WI38 (cell line): ENCODE data around the gene CCSER1.
"Not testable (repeated sequence)": the region's sequence is repeated elsewhere in the genome, so short reads cannot be mapped to it uniquely, and the experiment has no call there.

Experiments
- H3K4me3 ChIP-seq: 2 replicates; pipeline ENCODE4 v1.5.1; 2011; ENCODE audit warnings: low read depth, mild to moderate bottlenecking, control low read depth, low read length
- CTCF ChIP-seq: IDR thresholded peaks from 2 replicates; pipeline ENCODE4 v1.5.1; 2012; ENCODE audit warnings: low read depth, mild to moderate bottlenecking, control low read depth, low read length

The CCSER1 gene

GRCh38 chr4:91304292-91304691 is 1177.1 kb downstream of the CCSER1 start:
- no peak for TF ChIP-seq CTCF
- no peak overlapping the region for H3K4me3 ChIP-seq

GRCh38 chr4:91317434-91317833 is 1190.2 kb downstream of the CCSER1 start:
- TF ChIP-seq CTCF: no peak
- H3K4me3 ChIP-seq: no peak overlapping the region

- TF ChIP-seq CTCF: no peak
- no peak overlapping the region for H3K4me3 ChIP-seq
Observed at GRCh38 chr4:91319556-91320268, 1192.5 kb downstream of the CCSER1 start.

GRCh38 chr4:91322961-91323360 is 1195.8 kb downstream of the CCSER1 start:
- H3K4me3 ChIP-seq: no peak overlapping the region
- TF ChIP-seq CTCF: no peak

GRCh38 chr4:91325495-91325894 is 1198.3 kb downstream of the CCSER1 start:
- no peak overlapping the region for H3K4me3 ChIP-seq
- no peak for TF ChIP-seq CTCF

GRCh38 chr4:91326167-91326566 is 1199.0 kb downstream of the CCSER1 start:
- not testable (repeated sequence) for H3K4me3 ChIP-seq

- no peak for TF ChIP-seq CTCF
- no peak overlapping the region for H3K4me3 ChIP-seq
Observed at GRCh38 chr4:91330555-91331137, 1203.5 kb downstream of the CCSER1 start.

GRCh38 chr4:91340822-91341221 is 1213.6 kb downstream of the CCSER1 start:
- no peak overlapping the region for H3K4me3 ChIP-seq
- TF ChIP-seq CTCF: no peak
